Esophagus mucosa (tissue), 1 donor: Measurements from ENCODE around the gene TOR1AIP2. TPM values are rescaled to one million over a fixed set of nuclear protein-coding genes. Genes with fewer than 3 reads are reported as not detected.
"Not testable (repeated sequence)": the region's sequence is repeated elsewhere in the genome, so short reads cannot be mapped to it uniquely, and the experiment has no call there.

Source experiments
- ATAC-seq: fragments of 200-7000 bp; cut with Tn5 transposase; one replicate; pipeline ENCODE4 v1.9.1; 2020
- total RNA-seq: library from RNA; stranded (reverse); gene quantifications from one replicate; pipeline ENCODE4 v1.2.4, GENCODE V29; 2023
- donor health status: DM: yes; HTN: yes; CAD: no.

TOR1AIP2 gene
- total RNA-seq, 1 donor from 2014 or later, result 42.7 TPM

- ATAC-seq, result no peak
Measured at GRCh38 chr1:179875596-179876299, 1.9 kb downstream of the TOR1AIP2 start.

GRCh38 chr1:179873438-179873851 is 4.2 kb downstream of the TOR1AIP2 start:
- no peak for ATAC-seq

- ATAC-seq, result no peak
Measured at GRCh38 chr1:179872558-179872957, 5.0 kb downstream of the TOR1AIP2 start.

DNA sequence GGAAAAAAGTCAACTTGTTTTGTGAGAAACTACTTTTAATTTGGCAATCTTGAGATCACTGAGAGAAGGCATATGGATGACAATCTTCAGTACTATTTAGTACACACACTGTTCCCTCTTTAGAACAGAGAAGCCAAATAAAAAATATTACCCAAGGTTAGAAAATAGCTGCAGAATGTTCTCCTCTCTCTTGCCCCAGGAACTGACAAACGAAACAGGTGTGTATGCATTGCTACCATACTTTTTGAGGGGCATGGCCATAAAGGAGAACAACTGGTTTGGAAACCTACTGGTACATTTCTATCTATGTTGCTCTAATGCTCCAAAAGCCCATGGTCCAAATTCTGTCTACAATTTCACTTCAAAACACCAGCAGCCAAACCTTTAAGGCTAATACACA is 5.7 kb downstream of the TOR1AIP2 start:
- no peak for ATAC-seq

DNA sequence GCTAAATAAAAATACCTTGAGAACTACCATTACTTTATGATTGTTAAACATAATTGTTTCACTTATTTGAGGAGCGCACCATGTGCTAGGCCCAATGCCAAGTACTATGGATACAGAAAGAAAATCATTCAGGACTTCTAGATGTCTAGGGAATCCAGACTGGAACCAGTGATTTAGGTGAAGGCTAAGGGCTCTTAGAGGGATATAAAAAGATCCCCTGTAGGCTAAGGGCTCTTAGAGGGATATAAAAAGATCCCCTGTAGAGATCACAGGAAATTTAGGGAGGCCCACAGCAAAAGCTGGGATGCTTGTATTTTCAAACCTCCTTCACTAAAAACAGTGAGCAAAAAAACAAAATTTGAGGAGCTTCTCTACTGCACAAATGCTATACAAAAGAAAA is 6.7 kb downstream of the TOR1AIP2 start:
- no peak for ATAC-seq

GRCh38 chr1:179867493-179868330 is 9.9 kb downstream of the TOR1AIP2 start:
- ATAC-seq, result peak; percentile 56

DNA sequence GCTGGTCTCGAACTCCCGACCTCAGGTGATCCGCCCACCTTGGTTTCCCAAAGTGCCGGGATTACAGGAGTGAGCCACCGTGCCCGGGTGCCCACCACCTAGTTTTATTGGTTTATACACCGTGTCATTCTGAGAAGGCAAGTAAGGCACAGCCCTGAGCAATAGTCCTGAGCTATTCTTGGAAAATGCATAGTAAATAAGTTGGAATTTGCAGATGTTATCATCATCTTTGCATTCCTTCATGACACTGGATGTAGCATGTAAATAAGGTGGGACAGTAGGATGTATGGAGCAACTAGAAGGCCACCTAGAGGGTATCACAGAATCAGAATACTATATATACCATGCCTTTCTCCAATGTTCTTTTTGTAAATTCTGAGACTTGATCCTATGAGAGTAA is 11.0 kb downstream of the TOR1AIP2 start:
- no peak for ATAC-seq

DNA sequence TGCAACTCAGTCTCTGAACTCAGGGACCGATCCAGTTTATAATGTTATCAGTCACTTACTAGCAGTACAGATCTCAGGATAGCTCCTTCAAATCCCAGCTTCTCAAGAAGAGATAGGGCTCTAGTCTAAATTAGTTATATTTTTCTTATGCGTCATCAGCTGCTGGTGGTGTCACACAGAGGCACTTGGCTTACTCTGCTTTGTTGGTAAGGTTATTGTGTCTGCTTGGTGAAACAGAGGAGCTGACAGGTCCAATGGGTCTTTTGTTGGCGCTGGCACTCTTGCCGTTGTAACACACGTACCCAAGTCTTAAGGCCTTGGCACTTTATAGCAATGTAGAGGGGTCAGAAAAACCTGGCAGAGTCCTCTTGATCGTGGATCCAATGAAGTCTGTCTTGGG is 12.2 kb downstream of the TOR1AIP2 start:
- ATAC-seq, result no peak

DNA sequence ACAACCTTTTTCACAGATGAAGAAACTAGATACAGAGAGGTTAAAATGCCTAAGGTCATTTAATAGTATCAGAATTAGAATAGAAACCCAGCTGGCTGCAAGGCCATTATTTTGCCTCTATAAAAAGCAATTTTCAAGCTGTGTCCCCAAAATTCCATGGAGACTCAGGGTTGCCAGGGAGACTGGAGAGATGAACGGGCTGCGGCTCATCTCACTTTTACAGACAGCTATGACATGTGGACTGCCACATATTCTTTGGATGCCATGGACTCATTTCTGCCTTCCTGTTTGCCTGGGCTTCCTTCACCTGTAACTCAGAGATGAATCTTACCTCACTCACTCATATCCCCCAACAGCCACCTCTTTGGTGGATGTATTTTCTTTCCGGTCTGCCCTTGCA is 17.0 kb downstream of the TOR1AIP2 start:
- no peak for ATAC-seq

GRCh38 chr1:179857009-179857408 is 20.6 kb downstream of the TOR1AIP2 start:
- ATAC-seq, result no peak

GRCh38 chr1:179856296-179856695 is 21.3 kb downstream of the TOR1AIP2 start:
- no peak for ATAC-seq

- not testable (repeated sequence) for ATAC-seq
Measured at GRCh38 chr1:179855831-179856230, 21.8 kb downstream of the TOR1AIP2 start.

DNA sequence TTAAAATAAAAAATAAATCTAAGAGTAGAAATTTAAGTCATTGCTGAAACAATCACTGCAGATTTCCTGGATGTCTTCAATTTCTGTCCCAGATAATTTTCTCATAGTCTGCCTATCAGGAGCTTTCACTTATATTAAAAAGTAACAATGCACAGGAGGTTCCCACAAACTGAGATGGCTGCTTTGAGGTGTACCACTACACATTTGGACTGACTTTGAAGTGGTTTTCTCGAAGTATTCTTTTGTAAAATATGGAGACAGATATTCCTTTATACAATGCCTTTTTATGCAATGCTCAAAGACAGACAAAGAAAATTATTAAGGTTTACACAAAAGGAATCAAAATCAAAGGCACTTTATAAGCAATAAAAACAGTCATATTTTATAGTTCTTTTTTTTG is 24.5 kb downstream of the TOR1AIP2 start:
- no peak for ATAC-seq

GRCh38 chr1:179848233-179848632 is 29.4 kb downstream of the TOR1AIP2 start:
- ATAC-seq, result no peak

GRCh38 chr1:179840107-179840506 is 37.5 kb downstream of the TOR1AIP2 start:
- no peak for ATAC-seq

GRCh38 chr1:179836686-179837445 is 40.7 kb downstream of the TOR1AIP2 start:
- not testable (repeated sequence) for ATAC-seq

DNA sequence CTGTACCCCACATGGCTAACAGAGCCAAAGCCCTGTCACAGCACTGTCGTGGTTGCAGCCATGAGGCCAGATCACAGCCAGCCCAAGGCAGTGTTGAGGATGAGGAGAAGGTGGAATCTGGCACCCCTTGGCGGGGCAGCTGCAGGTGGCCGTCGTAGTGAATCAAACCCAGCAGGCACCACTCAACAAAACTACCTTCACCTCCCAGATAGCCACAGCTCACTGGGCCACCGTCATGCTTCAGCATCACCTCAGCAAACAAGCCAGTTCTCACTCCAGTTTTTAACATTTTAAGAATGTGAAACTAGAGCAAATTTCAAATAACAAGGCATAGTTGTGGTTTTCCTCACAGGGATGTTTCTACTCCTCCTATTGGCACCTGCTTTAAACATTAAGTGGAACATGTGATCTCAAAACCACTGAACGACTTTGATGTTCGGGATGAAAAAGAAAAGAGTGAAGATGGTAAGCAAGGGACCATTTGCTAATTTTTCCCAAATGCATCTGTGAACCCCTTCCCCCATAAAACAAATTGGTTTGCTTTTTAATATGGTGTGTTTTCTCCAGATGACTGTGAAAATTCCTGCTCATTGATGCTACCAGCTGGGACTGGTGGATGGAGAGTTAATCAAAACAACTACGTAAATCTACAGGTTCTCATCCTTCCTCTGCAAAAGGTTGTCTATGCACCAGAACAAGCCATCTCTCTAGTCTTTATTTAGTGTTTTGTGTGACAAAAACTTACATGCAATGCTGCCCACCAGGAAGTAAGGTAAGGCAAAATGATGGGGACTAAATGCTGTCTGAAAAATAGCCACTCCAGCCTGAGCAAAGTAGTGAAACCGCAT is 45.5 kb downstream of the TOR1AIP2 start:
- no peak for ATAC-seq

DNA sequence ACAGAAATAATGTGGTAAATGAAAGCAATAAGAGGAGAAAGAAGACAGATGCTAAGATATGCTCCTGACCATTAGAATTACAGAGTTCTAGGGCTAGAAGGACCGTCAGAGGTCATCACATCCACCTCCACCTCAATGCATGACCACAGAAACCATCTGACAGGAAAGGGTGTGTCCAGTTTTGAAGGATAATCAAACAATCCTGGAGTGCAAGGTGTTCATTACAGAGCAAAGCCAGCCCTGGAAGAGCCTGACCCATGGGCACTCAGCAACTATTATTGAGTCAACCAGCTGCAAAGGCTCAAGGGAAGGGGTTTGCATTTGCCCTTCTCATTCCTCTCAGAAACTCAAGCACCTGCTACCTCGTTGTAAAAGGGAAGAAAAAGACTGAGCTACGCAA is 46.4 kb downstream of the TOR1AIP2 start:
- ATAC-seq, result no peak

DNA sequence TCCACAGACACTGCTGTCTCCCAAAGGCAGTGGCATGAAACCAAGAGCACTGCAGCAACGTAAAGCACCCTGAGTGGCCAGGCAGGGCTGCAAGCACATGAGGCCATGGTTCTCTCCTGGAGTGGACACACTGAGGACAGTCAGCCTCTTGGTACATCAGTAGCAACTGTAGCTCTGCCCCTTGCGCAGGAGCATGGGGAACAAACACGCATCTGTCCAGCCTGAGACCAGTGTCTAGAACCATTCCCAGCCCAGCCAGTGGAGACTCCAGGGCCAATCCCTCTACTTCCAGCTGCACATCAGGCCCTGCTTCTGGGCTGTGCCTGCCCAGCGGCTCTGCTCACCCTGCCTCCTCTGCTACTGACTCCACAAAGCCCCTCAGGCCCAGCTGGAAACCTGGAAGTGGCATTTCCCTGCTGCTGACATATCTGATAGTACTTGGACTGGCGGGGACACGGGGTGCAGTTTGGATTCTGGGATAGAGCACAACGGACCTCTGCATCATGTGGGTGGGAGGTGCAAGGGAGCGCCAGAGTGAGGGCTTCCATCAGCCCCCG is 49.0 kb downstream of the TOR1AIP2 start:
- no peak for ATAC-seq

GRCh38 chr1:179826626-179827280 is 50.9 kb downstream of the TOR1AIP2 start:
- no peak for ATAC-seq

GRCh38 chr1:179825798-179826460 is 51.7 kb downstream of the TOR1AIP2 start:
- ATAC-seq, result no peak
